Raji (cell line): Measurements from ENCODE around the gene TSSK1B.

Experiments used
- POLR2A ChIP-seq: IDR thresholded peaks from 2 replicates; pipeline ENCODE4 v1.6.1; 2011; ENCODE audit warnings: low read depth, low read length, control low read depth; ENCODE audit not compliant: insufficient read depth

TSSK1B gene

DNA sequence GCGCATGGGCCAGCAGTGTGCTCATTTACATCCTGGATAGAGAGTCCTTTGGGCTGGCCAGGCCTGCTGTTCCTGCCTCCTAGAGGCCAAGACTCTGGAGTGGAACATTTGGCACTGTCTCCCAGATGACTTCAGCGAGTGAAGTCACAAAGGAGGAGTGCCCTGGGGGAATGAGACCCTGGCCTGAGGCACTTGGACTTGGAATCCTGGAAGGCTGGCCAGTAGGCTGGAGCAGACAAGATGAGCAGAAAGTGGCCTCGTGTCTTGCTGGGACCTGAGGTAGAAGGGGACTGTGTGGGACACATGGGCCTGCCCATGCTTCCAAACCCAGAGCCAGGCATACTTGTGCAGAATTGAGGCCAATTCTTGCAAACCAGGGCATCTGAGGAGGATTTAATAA, at the start of gene TSSK1B:
Gene TSSK1B (minus strand): TSS at position 101 of the 400 bp plus-strand sequence. CDS start 150 bp downstream, outside the sequence.
- TF ChIP-seq POLR2A = no peak

DNA sequence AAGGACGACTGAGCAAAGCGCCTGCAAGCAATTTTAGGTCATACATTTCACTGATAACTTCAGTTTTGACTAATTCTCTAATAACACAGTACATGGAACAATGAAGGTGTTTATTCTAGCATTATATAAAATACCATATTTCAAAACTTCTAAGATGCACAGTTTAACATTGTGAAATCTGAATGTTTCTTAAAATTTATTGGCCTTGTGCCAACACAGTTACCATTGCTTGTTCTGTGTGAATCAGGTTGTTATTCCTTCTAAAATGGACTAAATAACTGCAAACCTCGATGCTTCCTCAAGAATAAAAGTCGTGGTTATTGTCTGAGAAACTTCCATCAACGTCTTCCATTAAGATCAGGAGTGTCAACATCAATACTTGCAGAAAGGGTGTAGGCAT, 45.5 kb upstream of the TSSK1B start:
- TF ChIP-seq POLR2A = no peak

GRCh38 chr5:113478691-113479090, 43.9 kb upstream of the TSSK1B start:
- TF ChIP-seq POLR2A = no peak

DNA sequence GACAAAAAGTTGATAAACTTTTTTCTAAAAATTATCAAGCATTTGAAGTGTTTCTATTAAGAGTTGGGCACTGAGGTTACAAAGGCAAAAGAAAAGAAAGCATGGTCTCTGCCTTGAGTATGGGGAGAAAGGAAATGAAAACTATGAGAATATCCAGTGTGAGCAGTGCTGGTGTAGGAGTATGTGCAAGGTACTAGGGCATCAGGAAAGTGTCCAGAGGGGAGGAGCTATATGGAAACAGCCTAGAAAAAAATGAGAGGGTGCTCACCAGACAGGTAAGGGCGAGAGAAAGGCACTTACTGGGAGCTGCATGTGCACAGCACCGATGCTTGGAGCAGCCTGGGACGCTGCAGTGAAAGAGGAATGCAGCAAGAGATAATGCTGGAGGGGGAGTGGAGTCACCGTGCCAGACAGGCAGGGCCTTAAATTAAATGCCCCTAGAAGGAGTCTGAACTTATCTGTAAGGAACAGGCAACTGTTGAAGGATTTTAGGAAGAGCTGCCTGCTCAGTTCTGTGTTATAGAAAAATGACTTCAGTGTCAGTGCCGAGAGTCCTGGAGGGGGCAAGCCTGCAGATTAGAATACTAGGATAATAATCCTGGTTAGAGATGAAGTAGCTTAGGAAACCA, 39.4 kb upstream of the TSSK1B start:
- TF ChIP-seq POLR2A = no peak

DNA sequence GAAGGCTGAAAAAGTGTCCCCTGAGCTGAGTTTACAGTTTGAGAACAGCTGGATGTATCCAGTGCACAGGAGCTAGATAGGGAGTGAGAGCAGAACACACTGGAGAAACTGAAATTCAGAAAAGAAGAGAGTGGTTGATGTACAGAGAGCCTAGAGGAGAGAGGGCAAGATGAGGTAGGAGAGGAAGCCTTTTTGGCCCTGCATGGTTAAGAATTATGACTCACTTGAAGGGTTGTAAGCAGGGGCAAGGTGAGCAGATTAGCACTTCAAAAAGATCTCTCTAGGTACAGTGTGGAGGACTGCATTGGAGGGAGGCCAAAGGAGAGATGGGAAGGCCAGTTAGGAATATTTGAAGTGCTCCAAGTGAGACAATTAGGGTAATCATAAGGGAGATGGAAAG, 28.2 kb upstream of the TSSK1B start:
- no peak for TF ChIP-seq POLR2A

GRCh38 chr5:113452941-113453340, 18.2 kb upstream of the TSSK1B start:
- no peak for TF ChIP-seq POLR2A

DNA sequence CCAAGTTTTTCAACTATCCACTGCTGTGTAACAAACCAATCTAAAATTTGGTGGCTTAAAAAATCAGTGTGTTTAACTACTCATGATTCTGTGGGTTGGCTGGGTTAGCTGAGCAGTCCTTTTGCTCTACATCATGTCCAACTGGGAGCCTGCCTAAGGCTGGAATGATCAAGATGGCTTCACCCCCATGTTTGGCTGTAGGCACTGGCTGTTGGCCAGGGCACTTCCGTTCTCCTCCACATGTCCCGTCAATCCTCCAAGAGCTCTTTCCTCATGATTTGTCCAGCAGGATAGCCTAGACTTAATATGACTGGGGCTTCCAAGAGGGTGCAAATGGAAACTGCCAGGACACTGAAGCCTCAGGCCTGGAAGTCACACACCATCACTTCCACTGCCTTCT, 17.0 kb upstream of the TSSK1B start:
- TF ChIP-seq POLR2A = no peak

DNA sequence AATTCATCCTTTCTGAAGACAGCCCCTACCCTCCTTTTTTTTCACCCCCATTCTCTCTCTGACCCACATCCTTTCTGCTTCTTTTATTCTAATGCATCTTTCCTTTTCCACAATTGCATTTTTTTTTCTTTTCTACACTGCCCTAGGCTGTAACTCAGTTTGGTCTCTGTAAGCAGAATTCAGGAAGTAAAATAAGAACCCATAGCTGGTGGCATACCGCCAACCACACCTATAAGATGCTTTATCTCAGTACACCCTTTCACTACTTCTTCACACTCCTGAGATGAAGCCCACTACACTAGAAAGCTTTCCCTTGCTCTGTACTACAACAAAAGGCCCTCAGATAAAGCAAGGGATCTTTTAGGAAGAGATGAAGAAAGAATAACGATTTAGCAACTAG, 16.1 kb upstream of the TSSK1B start:
- TF ChIP-seq POLR2A = no peak

DNA sequence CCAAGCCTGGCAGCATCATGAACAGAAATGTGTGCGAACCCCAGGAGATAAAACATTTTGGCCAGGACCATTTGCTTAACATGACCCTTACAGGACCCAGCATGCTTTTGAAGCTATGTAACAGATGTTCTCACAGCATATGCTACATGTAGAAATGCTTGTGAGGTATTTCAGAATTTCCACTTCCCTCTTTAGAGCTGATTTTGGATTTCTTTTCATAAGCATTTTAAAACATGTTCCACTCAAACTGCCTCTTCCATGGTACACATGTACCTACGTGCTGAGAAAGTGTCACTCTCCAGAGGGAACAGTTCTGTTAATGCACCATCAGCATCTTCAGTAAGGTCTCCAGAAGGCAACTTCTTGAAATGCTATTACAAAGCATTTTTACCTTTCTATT, 15.7 kb upstream of the TSSK1B start:
- TF ChIP-seq POLR2A = no peak

DNA sequence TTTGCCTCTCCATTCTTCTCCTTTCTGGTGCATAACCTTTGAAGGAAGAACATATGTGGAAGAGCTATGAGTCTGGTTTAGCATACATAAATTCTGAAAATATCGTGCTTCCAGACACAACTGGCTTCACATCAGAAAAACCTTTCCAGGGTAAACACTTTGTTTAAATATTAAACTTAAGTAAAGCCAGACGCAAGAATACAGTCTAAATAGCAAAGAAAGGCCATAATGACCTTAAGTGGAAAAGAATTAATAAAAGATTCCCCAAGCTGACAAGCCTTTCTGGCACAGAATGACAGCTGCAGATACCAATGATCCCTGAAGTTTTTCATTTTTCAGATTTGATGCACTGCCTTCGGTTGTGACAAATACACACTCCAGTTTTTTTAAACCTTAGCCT, 13.5 kb upstream of the TSSK1B start:
- no peak for TF ChIP-seq POLR2A

- TF ChIP-seq POLR2A = no peak
Observed at GRCh38 chr5:113447498-113448050, 12.8 kb upstream of the TSSK1B start.

DNA sequence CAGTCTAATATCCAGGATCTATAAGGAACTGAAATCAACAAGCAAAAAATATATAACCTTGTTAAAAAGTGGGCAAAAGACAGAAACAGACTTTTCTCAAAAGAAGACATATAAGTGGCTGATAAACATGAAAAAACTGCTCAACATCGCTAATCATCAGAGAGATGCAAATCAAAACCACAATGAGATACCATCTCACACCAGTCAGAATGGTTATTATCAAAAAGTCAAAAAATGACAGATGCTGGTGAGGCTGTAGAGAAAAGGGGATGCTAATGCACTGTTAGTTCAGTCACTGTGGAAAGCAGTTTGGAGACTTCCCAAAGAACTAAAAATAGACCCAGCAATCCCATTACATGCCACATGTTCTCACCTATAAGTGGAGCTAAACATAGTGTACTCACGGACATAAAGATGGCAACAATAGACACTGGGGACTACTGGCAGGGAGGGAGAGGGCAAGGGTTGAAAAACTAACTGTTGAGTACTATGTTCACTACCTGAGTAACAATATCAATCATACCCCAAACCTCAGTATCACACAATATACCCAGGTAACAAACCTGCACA, 11.7 kb upstream of the TSSK1B start:
- no peak for TF ChIP-seq POLR2A

DNA sequence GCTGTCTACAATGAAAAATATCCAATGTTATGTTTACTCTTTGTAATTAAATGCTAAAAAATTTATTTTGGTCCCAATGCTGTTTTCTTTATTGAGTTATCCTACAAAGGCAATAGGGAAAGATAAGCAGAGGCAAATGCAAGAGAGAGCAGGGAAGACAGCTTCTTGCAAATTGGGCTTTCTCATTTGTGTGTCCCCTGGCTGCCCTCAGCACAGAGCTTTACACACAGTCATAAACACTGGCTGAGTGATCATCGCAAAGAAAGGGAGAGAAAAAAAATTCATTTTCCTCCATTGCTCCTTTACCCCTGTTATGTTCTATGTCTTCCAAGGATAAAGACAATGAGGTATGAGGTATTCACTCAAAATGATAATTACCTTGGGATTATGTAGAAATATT, 2.3 kb upstream of the TSSK1B start:
- no peak for TF ChIP-seq POLR2A

- TF ChIP-seq POLR2A = no peak
Observed at GRCh38 chr5:113435575-113435974, 786 bp upstream of the TSSK1B start.

- no peak for TF ChIP-seq POLR2A
Observed at GRCh38 chr5:113433862-113434612, 752 bp downstream of the TSSK1B start.

GRCh38 chr5:113433071-113433470, 1.7 kb downstream of the TSSK1B start:
- no peak for TF ChIP-seq POLR2A

GRCh38 chr5:113427871-113428574, 6.8 kb downstream of the TSSK1B start:
- no peak for TF ChIP-seq POLR2A
